Measurements from ENCODE around the gene DQX1.
A peak's percentile ranks its signal among the peaks of the same experiment; 100 is the strongest.

Gene DQX1

DNA sequence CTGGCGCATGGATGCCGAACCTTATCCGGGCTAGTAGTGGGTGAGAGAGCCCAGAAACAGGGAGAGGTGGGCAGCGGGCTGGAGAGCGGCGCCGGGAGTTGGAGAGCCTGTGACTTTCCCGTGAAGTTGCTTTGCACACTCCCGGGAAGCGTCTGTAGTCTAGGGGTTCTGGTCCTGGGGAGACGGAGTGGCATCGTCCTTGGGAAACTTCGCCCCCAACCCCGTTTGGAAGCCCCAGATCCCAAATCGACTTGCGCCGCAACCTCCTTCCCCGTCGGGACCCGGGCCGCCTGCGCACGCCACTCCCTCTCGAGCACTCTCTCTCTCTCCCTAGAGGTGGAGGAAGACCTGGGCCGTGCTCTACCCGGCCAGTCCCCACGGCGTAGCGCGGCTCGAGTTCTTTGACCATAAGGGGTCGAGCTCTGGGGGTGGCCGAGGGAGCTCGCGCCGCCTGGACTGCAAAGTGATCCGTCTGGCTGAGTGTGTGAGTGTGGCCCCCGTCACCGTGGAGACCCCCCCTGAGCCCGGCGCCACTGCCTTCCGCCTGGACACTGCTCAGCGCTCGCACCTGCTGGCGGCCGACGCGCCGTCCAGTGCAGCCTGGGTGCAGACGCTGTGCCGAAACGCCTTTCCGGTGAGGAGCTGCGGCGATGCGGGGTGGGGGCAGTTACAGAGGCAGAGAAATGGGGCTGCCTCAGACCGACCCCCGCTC is 28.9 kb upstream of the DQX1 start:
- peak in 1 of 2 donors; percentile 28 for DNase-seq (ENCODE audit: low read depth in 1 of 2, low spot score in 1 of 2)

DNA sequence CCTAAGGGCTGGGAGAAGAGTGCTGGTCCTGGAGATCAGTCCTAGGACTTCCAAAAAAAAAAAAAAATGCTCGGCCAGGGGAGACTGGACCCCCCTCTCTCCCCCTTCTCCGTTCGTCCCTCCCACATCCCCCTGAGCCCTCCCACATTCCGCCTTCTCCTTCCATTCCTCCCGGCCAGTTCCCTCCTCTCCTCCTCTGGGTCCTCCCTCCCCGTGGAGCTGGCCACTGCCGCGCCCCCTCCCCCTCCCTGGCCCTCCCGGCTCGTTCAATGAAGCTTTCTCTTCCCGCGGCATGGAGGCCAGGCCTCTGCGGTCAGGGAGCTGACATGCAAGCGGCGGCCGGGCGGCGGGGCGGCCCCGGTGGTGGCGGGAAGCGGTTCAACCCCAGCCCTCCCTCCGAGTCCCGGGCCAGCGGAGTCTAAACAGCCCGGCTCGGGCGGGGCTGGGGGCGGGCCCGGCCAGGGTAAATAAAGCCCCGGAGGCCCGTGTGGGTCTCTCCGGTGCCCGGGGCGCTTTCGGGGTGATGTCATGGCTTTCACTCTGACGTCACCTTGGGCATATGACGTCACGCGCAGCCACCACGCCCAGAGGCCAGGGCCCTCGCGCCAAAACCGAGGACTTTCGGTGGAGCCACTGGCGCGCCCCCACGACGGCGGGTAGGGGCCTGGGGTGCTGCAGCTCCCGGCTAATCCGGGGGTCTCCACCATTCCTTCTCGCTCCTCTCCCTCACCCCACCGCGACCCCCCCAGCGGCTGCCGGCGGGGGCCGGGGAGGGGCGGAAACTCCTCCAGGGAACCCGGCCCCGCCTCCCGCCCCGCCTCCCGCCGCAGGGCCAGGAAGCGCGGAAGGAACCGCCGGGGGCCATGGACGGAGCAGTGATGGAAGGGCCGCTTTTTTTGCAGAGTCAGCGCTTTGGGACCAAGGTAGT is 28.1 kb upstream of the DQX1 start, which contains the start of the genes DOK1 and LOXL3:
TSS of gene DOK1 (plus strand) at position 829 of the 928 bp plus-strand sequence. CDS start at position 864, 35 bp downstream.
TSS of gene LOXL3 (minus strand) at position 51 of the 928 bp plus-strand sequence. CDS start 1,308 bp downstream, outside the sequence.
- DNase-seq (ENCODE audit: low read depth in 1 of 2, low spot score in 1 of 2) = peak; percentile 63 to 78

DNA sequence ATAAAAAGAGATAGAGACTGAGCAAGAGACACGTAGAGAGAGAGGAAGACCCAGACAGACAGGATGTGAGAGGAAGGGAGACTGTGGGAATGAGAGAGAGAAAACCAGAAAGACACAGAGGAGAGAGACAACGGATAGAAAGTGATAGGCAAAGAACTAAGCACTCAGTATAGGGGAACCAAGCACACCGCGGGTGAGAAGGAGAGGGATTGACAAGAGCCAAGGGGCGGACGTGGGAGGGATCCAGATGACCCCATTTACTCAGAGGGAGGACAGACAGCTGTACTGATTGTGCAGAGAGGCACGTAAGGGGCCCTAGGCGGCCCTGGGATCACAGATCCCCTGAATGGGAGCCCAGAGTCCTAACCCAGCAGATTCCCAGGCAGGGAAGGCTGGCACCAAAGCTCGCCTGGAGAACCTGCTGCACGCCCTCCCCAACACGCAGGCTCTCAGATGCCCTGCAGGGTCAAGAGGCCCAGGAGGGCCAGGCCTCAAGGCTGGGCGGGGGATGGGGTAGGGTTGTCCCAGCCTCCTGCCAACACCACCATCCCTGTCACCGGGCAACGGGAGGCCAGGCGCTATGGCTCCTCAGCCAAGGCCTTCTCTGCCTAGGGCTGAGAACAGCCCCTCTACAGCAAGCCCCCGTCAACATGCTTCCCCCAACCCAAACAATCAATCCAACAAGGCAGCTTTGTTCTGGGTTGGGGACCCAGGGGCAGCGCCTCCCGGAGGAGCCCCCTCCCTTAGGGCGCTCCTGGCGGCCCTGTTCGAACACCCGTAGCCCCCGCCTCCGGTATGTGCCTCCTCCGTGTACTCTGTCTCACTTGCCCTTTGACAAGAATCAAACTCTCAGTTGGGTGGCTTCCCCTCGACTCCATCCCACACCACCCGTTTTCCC is 27.1 kb upstream of the DQX1 start:
- DNase-seq (ENCODE audit: low read depth in 1 of 2, low spot score in 1 of 2) = no peak

DNA sequence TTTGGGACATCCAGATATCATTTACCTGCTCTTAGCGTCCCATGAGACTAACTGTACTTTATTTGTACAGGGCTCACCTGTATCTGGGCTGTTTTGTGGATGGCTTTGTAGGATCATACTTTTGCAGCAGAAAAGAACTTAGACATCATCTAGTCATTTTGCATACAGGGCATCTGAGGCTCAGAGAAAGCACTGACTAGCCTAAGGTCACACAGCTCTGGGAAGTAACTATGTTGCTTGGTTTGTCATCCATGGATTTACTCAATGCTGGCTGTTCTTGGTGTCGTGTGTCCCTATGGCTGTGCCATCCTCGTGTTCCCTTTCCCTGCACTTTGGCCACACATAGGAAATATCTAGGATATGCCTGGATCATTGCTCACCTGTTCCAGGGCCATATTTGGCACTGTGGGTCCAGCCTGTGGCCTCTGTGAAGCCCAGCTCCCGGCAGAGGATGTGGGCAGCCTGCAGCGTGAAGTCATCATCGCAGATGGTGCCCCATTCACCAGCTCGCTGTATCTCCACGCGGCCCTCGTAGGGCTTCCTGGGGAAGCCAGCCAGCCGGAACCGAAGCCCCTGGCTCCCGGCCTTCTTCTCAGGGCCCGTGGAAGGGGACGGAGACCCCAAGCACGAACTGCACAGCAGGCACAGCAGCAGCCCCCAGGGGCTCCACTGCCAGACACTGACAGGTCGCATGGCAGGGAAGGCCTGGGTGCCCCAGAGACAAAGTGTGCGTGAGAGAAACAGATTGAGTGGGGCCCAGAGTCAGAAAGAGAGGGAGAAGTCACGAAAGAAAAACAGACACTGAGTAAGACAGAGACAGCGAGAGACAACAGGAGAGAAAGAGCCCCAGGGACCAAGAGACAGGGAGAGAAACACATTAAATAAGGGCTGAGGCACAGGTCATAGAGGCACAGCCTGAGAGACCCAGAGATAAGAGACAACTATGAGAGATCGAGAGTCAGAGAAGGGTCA is 26.2 kb upstream of the DQX1 start:
- DNase-seq (ENCODE audit: low read depth in 1 of 2, low spot score in 1 of 2) = no peak

DNA sequence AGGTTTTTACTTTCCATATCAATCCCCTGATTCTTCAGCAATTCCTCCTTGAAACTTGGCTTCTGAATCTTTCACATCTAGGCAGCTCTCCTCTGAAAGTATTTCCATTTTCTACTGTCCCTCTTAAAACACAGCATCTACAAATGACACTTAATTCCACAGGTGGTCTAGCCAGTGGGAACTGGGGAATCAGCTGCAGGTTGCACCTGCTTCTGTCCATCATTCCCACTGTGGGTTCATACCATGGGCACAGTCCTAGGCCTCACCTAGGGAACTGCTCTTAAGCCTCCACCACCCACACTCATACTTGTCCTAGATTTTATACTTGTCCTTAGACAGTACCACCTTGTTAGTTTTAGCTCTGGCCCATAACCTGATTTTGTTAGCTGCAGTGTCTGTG is 25.5 kb upstream of the DQX1 start:
- DNase-seq (ENCODE audit: low read depth in 1 of 2, low spot score in 1 of 2) = no peak

DNA sequence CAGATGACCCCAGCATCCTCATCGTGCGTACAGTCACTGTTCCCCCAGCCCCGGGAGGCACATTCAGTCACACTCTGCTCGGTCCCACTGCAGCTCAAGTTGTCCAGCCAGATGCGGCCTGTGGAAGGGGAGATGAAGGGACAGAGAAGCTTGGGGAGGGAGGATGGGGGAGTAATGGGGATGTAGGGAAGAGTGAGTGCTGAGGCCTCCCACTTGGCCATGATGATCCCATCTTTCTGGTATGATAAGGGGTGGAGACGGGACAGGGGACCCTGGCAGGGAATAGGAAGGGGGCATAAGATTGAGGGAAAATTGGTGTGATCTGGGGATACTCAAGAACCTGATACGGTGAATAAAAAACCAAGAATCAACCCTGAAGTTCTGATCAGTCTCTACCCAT is 24.2 kb upstream of the DQX1 start:
- DNase-seq (ENCODE audit: low read depth in 1 of 2, low spot score in 1 of 2) = no peak

DNA sequence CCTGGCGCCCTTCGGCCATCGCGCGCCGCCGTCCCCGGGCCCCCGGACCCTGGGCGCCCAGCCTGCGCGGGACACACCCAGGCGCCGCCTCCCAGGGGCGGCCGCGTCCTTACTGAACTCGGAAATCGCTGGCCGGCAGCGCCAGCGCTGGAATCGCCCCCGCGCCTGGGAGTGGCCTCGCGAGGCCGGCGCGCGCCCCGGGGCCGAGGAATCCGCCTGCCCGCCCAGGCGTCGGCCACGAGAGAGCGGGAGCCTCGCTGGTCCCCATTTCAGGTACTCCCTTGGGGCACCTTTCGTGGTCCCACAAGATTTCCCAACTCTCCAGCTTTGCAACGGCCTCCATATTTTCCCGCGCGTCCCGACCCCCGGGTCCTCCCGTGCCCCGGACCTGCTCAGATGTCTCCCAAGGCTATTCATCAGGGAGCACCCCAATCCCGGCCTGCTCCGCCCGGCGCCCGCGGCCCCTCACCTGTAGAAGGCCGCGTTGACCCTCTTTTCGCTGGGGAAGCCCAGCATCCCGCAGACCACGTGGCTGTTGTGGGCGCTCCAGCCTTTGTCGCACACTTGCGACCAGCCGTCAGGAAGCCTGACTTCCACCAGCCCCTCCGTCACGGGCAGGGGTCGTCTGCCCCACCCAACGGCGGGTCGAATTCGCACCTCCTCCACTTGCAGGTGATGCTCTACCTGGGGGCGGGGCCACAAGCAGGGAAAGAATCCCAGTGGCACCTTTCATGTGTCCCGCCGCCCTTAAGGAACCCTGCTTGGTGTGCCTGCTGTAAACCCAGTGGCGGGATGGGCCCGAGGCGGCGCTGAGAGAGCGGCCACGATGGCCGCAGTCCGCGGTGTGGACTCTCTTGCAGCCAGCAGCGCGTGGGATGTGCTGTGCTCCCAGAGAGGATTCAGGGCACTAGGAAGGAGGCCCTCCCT is 23.1 kb upstream of the DQX1 start:
- no peak for DNase-seq (ENCODE audit: low read depth in 1 of 2, low spot score in 1 of 2)

DNA sequence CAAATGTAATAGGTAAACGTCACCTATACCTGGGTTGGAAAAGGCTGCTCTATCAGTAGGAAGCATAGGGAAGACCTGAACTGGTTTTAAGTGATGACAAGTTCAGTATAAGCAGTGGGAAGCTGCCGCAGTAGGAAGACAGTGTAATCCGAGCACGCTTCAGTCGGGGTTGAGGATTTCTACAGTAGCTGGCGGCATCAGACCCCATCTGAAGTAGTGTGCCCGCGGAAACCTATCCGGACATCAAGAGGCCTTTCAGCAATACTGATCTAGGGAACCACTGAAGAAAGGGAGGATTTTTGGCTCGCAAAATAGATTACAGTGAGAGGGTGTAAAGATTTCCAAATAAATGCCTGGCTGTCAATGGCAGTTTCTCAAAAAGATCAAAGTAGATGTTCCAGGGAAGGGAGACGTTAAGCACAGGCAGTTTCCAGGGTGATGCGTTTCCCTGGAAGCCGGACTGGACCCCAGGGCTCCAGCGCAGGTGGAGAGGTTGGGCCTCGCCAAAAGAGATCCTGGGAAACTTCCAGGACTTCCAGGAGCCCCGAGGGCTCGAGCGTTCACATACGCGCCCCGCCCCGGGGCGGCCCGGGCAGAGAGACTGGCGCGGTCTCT is 22.4 kb upstream of the DQX1 start:
- DNase-seq (ENCODE audit: low read depth in 1 of 2, low spot score in 1 of 2) = no peak

DNA sequence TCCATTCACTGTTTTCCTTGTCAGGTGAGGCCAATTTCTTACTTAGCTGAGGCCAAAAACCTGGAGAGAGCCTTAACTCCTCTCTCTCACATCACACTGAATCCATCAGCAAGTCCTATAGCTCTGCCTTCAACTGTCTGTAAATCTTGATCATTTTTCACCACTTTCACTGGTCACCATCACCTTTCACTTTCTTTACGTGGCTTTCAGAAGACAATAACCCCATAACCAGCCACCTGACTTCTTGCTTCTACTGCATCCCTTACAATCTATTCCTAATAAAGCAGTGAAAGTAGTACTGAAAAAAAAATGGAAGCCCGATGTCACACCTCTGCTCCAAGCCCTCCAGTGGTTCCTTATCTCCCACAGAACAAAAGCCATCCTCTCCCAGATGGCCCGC is 20.0 kb upstream of the DQX1 start:
- DNase-seq (ENCODE audit: low read depth in 1 of 2, low spot score in 1 of 2) = no peak

DNA sequence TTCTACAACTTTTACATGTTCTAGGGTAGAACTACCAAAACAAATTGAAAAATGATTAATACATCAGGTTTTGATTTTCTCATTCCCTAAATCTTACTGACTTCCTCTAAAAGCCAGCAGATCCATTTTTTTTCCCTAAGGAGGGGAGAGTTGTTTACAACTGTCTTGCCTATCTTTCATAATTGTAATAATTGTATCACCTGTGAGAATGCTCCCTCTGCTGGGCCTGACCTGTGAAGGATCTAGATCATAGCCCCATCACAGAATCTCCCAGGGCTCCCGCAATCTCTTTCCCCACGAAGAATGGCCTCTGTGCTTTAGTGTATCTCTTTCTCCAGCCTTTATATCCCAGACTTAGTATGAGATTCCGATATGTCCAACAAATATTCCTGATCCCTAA is 18.6 kb upstream of the DQX1 start:
- DNase-seq (ENCODE audit: low read depth in 1 of 2, low spot score in 1 of 2) = no peak

DNA sequence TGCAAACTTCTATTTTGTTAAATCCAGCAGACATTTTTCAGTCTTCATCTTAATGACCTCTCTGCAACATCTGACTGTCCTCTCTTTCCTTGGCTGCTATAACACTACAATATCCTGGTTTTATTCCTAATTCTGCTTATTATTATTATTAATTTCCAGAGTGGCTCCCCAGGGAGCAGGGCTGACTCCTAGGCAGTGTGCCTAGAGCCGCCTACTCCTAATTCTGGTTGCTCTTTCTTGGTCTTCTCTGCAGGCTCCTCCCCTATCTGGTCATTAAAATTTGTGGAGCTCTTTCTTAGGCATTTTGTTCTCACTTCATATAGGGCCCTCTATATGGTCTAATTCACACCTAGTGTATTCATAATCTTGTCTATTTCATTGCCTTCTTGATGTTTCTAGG is 16.9 kb upstream of the DQX1 start:
- no peak for DNase-seq (ENCODE audit: low read depth in 1 of 2, low spot score in 1 of 2)

DNA sequence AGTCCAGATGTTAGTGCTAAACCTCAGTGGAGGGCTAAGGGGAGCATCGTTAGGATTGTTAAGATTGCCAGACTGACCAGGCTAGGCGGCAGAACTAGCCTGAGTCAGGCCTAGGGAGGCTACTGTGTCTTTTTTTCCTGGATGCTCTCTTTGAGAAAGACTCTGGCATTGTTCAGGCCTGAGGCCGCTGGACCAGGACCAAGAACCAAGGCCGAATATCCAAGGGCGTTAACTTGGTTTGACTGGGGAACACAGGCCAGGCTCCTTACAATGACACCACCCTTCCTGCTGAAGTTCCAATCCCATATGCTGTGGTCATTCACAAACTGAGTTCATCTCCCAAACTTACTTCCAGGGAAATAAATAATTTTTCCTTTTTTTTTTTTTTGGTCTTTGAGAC is 14.3 kb upstream of the DQX1 start:
- no peak for DNase-seq (ENCODE audit: low read depth in 1 of 2, low spot score in 1 of 2)

DNA sequence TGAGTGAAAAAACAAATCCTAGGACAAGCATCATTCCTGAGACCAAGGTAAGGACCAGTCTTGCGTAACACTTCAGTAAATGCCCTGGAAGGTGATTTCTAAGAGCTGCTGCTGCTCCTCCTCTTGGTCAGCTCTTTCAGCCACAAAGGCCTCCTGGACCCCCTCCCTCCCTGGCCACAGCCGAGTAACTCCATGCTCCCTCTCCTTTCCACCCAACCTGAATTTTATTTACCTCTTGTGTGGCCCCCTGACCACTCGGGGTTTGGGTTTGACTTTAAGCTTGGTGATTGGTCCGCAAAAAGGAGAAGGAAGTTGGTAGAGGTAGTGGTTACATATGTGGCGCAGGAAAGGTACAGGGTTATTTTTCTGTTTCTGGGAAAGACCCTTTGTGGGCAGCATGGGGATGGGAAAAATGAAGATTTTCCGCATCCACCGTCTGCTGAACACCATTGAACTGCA is 12.9 kb upstream of the DQX1 start:
- DNase-seq (ENCODE audit: low read depth in 1 of 2, low spot score in 1 of 2) = no peak

DNA sequence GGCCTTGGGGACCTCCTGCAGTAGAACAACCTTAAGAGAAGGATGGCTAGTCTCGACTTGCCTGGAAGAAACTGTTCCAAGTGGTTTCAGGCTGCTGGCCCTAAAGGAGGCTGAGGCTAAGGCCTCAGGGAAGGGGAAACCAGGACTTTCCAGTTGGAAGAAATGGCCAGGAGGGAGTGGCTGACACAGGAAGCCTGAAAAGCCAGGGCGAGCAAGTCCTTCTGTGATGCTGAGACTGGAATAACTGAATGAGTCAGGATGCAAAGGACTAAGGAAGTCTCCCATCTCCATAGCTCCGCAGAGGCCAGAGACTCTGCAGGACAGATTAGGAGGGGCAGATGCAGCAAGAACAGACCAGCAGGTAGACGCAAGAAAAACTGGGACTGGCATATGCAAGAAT is 11.1 kb upstream of the DQX1 start:
- DNase-seq (ENCODE audit: low read depth in 1 of 2, low spot score in 1 of 2) = no peak

DNA sequence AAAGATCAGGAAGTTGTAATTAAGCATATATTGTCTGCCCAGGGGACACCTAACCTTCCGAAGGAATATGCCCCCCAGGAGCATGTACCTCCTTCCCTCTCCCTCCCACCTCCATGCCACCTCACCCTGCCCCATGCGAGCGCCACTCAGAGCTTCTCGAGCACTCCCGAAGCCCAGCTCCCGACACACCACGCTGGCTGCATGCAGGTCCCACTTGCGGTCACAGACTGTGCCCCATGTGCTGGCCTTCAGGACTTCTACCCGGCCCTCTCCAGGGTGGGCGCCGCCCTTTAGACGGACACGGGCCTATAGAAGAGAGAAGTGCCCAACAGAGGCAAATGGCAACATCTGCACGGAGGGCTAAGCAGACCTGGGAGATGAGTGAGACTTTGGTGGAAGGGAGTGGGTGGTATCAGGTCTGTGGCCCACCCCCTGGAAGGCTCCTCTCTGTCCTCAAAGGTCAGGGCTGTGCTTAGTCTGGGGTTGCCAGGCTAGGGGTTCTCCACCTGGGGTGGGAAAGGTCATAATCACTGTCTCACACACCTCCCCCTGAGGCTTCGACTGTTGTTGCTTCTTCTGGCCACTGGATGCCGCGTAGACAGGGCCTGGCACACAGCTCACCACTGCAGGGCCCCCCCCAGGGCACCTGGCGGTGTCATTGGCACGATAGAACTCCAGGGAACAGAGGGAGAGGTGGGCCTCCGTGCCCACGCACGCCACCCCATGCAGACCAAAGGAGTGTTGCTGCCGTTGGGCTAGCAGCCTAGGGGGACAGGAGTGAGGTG is 10.3 kb upstream of the DQX1 start:
- no peak for DNase-seq (ENCODE audit: low read depth in 1 of 2, low spot score in 1 of 2)

DNA sequence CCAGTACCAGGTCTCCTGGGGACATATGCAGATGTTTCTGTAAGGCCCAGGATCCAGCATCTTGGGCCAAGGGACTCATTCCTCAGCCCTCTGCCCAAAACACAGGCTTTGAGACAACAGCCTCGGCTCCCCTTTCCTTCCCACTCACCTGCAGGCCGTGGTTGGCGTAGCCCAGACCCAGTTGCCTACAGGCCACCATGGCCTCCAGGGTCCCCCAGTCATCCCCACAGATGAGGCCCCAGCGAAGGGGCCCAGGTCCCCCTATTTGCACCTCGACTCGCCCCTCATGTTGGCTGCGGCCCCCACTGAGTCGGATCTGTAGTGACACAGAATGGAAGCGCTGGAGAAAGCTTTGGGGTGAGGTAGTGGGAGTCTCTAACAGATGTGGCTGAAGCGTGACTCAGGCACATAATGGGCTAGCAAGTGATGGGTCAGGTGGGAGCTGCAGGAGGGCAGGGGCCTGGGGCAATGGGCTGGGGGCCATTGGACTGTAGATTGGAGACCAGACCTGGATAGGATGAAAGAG is 9.5 kb upstream of the DQX1 start:
- no peak for DNase-seq (ENCODE audit: low read depth in 1 of 2, low spot score in 1 of 2)

DNA sequence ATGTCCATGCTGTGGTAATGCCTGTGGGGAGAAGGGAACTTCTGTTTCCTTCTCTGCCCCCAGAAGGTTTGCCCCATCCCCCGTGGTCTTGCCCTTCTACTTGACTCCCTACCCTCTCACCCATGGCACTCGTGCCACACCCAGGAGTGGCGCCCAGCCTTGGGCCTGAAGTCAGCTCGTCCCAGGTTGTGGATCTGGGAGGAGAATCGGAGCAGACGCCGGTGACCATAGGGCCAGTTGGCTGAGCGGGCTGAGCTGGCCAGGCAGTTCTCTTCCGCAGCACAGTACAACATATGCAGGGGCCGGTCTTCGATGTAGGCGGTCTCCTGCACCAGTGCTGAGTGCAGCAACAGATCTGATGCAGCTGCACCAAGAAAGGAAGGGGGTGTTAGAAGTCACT is 8.4 kb upstream of the DQX1 start:
- DNase-seq (ENCODE audit: low read depth in 1 of 2, low spot score in 1 of 2) = no peak
